HG03571 (cell line): Measurements from ENCODE around the gene TBC1D16.

Experiments used
- ATAC-seq: cut with Tn5 transposase; IDR thresholded peaks from one replicate; pipeline ENCODE4 v1.9.1; 2021; ENCODE audit not compliant: unreplicated experiment

TBC1D16 gene

GRCh38 chr17:79989106-79989835 is 46.4 kb downstream of the TBC1D16 start:
- ATAC-seq = no peak

GRCh38 chr17:79988185-79988971 is 47.3 kb downstream of the TBC1D16 start:
- no peak for ATAC-seq

DNA sequence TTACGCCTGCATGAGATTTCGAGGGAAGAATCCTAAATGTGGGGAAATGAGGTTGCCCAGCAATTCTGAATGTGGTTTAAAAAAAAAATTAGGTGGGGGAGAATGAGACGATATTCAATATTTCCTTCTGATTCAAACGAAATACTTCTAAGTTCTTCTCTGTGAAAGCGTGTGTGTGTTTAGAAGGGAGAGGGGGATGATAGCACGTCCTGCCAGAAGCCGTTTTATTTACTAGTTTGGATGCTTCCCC is 47.8 kb downstream of the TBC1D16 start:
- no peak for ATAC-seq

GRCh38 chr17:79987187-79987934 is 48.3 kb downstream of the TBC1D16 start:
- no peak for ATAC-seq

DNA sequence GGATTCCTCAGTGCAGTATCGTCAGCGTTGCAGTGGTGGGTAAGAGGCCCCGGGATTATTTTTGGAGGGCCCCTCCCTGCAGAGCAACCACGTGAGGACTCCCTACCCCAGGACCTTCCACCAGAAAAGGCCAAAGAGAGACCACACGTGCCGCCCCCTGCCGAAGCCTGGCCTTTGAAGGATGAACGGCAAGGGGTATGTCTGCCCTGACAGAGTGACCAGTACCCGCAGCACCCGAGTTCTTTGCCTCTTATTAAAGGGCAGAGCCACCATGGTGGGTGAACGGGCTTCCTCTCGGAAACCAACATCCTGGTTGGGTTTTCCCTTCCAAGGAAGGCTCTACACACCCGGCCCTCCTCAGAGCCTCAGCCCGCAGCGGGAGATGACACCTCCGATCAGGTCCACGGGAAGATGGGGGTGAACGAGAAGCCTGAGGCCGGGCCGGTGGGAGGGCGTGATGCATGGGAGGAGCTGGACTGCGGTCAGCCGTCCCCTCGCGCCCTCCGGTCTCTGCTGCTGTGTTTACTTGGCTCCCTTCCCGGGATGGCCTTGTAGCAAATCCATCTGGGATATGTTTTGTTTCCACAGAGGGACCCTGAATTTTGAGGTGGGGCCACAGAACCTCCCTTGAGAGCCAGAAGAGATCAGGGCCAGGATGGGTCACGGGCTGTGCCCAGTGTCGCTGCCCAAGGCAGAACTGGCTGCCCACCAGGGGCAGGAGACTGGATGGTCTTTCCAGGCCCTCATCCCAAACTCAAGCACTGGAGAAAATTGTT is 49.1 kb downstream of the TBC1D16 start:
- ATAC-seq = no peak

DNA sequence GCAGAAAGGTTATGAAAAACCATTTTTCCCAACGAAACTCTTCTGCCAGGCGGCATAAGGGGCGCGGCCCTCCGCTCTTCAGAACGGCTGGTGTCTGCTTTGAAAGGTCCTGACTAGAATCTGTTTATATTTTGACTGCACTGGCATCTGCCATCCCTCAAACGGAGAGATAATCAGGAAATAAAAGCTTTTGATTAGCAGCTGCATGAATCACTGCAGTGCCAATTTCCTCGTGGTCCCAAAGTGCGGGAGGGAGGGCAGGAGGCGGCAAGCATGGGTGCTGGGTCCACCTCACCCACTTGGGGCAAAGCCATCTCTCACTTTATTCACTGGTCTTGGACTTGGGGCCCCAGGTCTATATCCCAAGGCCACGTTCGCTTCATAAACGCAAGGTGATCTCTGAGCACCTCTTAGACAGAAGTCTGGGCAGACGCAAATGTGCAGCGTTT is 49.7 kb downstream of the TBC1D16 start:
- no peak for ATAC-seq

GRCh38 chr17:79985361-79985942 is 50.2 kb downstream of the TBC1D16 start:
- ATAC-seq = no peak

GRCh38 chr17:79984877-79985276 is 50.8 kb downstream of the TBC1D16 start:
- ATAC-seq = no peak

GRCh38 chr17:79984045-79984840 is 51.4 kb downstream of the TBC1D16 start:
- no peak for ATAC-seq

DNA sequence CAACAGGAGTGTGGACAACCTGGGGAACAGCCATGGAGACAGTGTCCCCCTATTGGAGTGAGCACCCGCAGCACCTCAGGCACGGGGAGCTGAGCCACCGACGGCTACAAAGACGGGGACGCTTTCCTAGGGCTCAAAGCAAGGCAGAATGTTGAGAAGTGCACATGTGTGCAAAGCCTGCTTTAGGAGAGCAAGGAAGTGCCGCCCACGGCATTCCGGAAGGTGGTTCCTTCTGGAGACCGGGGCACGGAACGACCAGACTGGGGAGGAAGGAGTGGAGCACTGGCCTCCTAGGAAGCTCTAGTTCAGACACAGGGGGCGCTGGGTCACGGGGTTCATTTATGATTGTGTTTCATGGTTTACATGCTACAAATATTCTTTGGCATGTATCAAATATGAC is 52.2 kb downstream of the TBC1D16 start:
- no peak for ATAC-seq

GRCh38 chr17:79982986-79983385 is 52.7 kb downstream of the TBC1D16 start:
- no peak for ATAC-seq

DNA sequence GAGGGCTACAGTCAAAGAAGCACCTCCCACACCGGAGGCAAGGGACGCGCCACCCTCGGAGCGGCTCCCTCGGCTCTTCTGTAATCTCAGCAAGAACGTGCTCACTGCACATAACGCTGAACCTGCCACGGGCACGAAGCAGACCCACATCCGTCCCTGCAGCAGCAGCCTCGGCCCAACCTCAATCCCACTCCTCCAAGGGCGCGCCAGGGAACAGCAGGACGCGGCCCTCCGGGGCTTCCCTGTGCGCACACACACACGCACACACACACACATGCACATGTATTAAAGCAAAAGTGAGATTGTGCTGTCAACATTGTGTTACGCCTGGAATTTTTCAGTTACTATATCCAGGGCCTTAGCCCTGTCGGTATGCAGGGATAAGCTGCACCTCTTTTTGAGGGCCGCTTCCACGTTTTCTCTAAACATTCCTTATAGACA is 54.0 kb downstream of the TBC1D16 start:
- no peak for ATAC-seq

GRCh38 chr17:79981090-79981489 is 54.6 kb downstream of the TBC1D16 start:
- ATAC-seq = no peak

DNA sequence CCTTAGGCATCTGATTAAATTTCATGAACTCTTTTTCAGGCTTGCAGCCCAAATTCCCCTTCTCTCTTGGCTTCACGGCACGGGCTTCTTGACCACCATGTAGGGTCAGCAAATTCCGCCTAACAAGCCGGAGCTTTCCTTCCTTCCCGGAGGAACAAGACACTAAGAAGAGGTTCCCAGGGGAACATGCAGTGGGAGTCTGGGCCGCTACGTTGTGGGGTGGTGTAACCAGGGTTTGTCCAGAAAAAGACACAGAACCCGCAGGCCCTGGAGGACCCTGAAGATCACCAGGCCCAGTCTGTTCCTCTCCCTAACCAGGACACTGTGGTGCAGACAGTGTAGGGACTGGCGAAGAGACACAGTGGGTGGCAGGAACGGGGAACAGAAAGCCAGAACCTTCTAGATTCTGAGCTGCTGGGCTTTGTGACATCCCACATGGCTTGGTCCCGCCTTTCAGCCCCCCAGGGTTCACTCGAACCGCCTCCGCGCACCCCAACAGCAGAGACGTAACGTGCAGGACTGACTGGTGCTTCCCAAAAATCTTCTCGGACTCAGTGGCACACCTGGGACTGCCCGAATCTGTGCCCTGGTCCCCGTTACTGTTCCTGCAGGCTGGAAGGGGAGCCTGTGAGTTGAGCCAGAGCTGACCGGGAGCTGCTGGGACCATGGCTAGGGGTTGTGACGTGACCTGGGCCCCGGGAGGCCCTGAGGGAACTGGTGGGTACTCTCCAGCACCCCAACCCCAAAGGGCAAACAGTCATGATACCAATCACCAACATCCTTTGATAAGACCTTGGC is 55.2 kb downstream of the TBC1D16 start:
- no peak for ATAC-seq

DNA sequence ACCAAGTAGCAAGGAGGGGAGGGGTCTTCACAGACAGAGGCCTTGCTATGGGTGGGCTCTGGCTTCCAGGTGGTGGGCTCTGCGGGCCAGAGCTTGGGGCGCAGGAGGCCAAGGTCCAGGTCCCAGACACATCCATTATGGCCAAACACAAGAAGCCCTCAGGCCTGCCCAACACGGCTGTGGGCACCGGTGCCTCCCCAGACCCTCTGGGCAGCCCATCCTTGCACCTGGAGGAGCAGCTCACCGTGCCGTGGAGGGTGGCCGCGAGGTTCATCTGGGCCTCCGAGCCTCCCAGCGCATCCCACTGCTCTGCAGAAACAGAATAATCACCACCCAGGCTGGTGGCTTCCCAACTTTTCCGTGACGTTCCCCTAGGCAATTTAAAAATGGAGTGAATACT is 55.9 kb downstream of the TBC1D16 start:
- ATAC-seq = no peak

- no peak for ATAC-seq
Observed at GRCh38 chr17:79979221-79979741, 56.4 kb downstream of the TBC1D16 start.

GRCh38 chr17:79978548-79978855 is 57.2 kb downstream of the TBC1D16 start:
- no peak for ATAC-seq

- no peak for ATAC-seq
Observed at GRCh38 chr17:79977708-79978547, 57.7 kb downstream of the TBC1D16 start.
